NB4 (cell line): Measurements from ENCODE around the gene PHACTR1.

Experiments used
- DNase-seq: peaks from one replicate; pipeline ENCODE4 v3.0.0; 2010; ENCODE audit warnings: low read depth
- H3K4me3 ChIP-seq: one replicate; pipeline ENCODE4 v1.5.1; 2011; ENCODE audit warnings: mild to moderate bottlenecking, low read depth, low read length, moderate library complexity
- MYC ChIP-seq: IDR thresholded peaks from 2 replicates; pipeline ENCODE4 v1.6.1; 2011; ENCODE audit warnings: low read depth, low read length
- POLR2A ChIP-seq: IDR thresholded peaks from 2 replicates; pipeline ENCODE4 v1.6.1; 2011; ENCODE audit warnings: mild to moderate bottlenecking; ENCODE audit not compliant: insufficient read length; ENCODE audit errors: extremely low read depth
- TF ChIP-seq, protein P1 (sequence below): IDR thresholded peaks from 2 replicates; pipeline ENCODE4 v1.6.1; 2011; ENCODE audit warnings: low read depth, low read length
- TF ChIP-seq, protein P2 (sequence below): IDR thresholded peaks from one replicate; pipeline ENCODE4 v1.5.1; 2012; ENCODE audit warnings: low read depth, low read length

PHACTR1 gene

DNA sequence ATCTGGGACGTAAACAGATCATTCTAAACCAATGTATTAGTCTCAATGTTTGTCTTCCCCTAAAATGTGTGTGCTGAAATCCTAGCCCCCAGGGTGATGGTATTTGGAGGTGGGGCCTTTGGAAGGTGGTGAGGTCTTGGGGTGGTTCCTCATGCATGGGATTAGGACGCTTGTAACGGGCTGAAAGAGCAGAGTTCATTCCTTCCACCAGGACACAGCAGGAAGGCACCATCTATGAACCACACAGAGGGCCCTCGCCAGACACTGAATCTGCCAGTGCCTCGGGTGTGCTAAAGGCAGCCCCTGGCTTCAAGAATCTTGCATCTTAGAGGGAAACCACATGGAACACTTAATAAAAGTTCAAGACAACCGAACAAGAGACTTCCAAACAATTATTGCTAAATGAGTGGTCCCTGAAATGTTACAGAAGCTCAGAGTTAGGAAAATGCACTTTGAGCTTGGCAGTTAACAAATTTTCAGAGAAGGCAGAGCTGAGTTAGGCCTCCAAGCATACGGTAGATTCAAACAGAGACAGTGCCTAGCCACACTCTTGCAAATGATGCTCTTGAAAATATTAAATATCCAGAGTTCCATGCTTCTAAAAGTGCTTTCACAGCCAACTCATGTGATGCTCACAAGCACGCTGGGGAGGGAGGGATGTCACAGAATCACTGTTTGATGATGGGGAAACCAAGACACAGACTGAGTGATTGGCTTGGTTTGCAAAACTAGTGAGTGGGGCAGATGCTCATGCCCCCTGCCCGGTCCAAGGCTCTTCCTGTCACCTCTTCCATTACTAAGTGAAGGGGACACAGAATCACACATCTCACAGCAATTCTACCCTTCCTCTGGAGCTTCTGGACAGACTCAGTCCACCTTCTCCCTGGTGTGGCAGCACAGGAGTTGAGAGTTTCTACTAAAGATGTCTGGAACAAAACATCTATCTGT is 584.4 kb downstream of the PHACTR1 start:
- no peak for DNase-seq
- H3K4me3 ChIP-seq: no peak overlapping the region
- TF ChIP-seq, protein P1, sequence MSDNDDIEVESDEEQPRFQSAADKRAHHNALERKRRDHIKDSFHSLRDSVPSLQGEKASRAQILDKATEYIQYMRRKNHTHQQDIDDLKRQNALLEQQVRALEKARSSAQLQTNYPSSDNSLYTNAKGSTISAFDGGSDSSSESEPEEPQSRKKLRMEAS: no peak
- TF ChIP-seq, protein P2, sequence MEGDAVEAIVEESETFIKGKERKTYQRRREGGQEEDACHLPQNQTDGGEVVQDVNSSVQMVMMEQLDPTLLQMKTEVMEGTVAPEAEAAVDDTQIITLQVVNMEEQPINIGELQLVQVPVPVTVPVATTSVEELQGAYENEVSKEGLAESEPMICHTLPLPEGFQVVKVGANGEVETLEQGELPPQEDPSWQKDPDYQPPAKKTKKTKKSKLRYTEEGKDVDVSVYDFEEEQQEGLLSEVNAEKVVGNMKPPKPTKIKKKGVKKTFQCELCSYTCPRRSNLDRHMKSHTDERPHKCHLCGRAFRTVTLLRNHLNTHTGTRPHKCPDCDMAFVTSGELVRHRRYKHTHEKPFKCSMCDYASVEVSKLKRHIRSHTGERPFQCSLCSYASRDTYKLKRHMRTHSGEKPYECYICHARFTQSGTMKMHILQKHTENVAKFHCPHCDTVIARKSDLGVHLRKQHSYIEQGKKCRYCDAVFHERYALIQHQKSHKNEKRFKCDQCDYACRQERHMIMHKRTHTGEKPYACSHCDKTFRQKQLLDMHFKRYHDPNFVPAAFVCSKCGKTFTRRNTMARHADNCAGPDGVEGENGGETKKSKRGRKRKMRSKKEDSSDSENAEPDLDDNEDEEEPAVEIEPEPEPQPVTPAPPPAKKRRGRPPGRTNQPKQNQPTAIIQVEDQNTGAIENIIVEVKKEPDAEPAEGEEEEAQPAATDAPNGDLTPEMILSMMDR: no peak
- TF ChIP-seq MYC: no peak
- TF ChIP-seq POLR2A: no peak

DNA sequence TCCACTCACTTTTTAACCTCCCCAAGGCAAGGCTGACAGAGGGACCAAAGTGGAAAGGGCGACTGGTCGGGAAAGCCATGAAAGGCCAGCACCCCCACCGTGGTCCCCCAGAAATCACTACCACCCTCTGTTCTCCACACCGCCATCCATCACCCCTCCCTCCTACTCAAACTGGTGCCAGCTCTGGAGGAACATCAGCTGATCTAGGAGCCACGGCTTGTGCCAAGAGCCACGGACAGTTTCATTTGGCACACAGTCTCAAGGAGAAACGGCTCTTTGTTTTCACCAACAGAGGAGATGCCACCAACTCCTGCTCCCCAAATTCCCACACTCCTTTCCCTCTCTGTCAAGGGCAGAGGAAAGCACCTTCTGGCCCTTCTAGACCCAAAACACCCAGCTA is 585.7 kb downstream of the PHACTR1 start:
- DNase-seq: no peak
- H3K4me3 ChIP-seq: no peak overlapping the region
- TF ChIP-seq POLR2A (no peak), MYC (no peak)
- TF ChIP-seq, protein P2: no peak
- TF ChIP-seq, protein P1: no peak

DNA sequence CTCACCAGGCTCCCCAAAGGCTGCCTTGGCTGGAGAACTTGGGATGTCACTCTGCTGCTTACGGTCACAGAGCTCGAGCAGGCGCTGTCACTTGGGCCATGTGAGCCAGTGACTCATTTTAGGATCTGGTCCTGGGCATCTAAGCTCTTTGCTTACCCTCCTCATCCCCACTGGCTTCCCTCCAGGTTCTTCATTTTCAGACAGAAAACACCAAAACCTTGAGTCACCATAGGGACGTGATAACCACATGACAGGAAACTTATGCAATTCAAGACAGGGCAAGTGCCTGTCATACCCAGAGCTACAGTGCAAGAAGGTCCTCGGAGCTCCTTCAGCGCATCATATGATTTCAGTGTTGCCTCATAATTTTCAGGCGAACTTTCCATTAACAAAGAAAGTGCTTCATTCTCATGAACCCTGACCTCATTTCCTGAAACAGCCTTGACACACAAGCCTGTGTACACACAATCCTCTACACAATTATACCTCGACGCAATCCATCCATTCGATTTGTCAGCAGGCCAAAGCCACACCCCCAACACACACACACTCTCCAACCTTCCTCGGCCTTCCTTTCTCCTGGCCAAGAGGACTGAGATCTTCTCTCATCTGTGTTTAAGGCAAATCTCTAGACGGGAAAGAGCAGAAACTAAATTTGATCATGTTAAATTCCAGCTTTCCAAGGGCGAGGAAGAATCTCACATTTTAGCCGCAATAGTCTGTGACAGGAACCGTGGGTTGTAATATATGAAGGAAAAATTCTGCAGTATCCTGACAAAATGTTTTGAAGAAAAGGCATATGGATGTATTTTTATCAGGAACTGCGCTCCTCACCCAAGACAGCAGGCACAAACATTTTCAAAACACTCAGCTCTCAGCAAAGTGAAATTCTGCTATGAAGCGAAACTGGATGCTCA is 586.4 kb downstream of the PHACTR1 start:
- H3K4me3 ChIP-seq: no peak overlapping the region
- peak; percentile 95 for DNase-seq
- TF ChIP-seq, protein P1: peak; percentile 66
- TF ChIP-seq, protein P2: no peak
- peak; percentile 57; the same call in 1 of the 2 replicates for TF ChIP-seq MYC

DNA sequence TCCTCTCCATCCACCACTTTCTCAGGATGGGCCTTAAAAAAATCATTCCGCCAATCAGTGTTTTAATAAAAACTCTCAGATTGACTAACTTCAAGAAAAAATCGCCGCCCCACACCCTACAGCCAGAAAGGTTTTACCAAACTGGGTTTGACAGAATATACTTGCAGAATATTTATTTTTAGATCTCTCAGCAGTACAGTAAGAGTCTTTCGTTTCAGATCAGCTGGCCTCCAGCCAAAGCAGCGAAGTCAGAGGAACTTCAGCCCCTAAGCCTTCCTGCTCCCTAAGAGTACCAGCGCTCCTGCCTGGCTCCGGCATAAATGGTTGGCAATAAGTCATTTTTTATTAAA is 587.1 kb downstream of the PHACTR1 start:
- TF ChIP-seq, protein P2: no peak
- no peak for TF ChIP-seq POLR2A
- no peak for TF ChIP-seq MYC
- TF ChIP-seq, protein P1: no peak
- DNase-seq: no peak

DNA sequence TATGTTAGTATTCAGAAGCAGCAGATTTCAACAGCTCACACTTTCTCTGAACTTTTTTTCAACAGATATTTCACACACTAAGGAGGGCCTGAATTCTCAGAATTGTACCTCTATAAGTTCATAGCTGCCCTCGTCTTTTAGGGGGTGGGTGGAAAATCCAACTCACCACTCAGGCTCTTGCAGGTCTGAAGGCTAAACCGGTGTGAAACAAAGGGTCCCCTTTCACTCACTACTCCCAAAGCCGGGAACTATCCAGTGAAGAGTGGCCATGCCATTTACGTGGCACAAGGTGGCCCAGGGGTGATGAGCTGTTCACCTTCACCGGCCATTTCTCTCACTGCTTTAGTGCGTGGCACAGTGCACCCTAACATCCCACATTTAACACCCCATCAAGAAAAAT is 587.5 kb downstream of the PHACTR1 start:
- no peak for DNase-seq
- no peak for TF ChIP-seq MYC
- no peak for TF ChIP-seq POLR2A
- TF ChIP-seq, protein P1: no peak
- TF ChIP-seq, protein P2: no peak
- H3K4me3 ChIP-seq: no peak overlapping the region

More for the DNA sequence above, 587.1 kb downstream of the PHACTR1 start:
- H3K4me3 ChIP-seq: no peak overlapping the region
